Measurements from ENCODE around the gene ALX3. TPM values are rescaled to one million over a fixed set of nuclear protein-coding genes. Genes with fewer than 3 reads are reported as not detected.
A peak's percentile ranks its signal among the peaks of the same experiment; 100 is the strongest.

Gene ALX3
- polyA plus RNA-seq, 3 donors: not detected

DNA sequence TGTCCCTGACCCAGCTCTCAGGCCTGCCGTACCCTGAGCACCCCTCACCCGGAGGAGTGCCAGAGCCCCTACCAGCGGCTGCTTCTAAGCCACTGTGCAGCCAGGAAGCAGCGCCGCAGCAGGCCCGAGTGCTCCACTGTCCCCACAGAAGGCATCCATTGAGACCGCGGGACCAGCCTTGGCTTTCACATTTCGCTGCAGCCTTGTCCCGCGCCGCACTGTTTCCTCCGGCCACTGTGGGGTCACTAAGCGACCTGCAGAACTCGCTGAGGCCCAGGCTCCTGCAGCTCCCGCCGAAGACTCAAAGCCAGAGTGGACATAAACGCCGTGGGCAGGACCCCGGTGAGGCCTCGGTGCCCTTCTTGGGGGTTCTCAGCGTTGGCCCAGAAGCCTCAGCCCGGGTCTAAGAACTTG is 3.0 kb downstream of the ALX3 start:
- Histone ChIP-seq H3K27me3 (ENCODE audit: control insufficient read depth in 2 of 2, insufficient read depth in 2 of 2, low read length in 2 of 2) (peaks cover 48 to 69% of the 10 kb centered on the region in 2 donors), H3K27ac (ENCODE audit: low read depth in 1 of 2, low read length in 2 of 2) (no peak overlapping the region), H2AFZ (ENCODE audit: insufficient read depth, low read depth, low read length, poor library complexity, severe bottlenecking) (no peak overlapping the region), H3K4me2 (replicated peaks; ENCODE audit: extremely low read depth, low read length, poor library complexity, severe bottlenecking) (peak overlapping the region; percentile 67), H3K4me1 (ENCODE audit: control insufficient read depth in 1 of 2, insufficient read depth in 2 of 2, low read length in 2 of 2) (peaks cover 27 to 32% of the 10 kb centered on the region in 2 donors), H4K20me1 (ENCODE audit: insufficient read depth, low read length) (no peaks in the 10 kb centered on the region), H3K9ac (ENCODE audit: insufficient read depth, low read length, poor library complexity, severe bottlenecking) (no peak overlapping the region), H3K9me3 (replicated peaks in 1 of 2; ENCODE audit: control insufficient read depth in 1 of 2, insufficient read depth in 1 of 2, low read length in 2 of 2) (peaks cover 0 to 27% of the 10 kb centered on the region in 2 donors), H3K79me2 (ENCODE audit: insufficient read depth, low read length) (no peaks in the 10 kb centered on the region), H3K36me3 (replicated peaks in 1 of 2; ENCODE audit: control insufficient read depth in 1 of 2, insufficient read depth in 2 of 2, low read length in 2 of 2) (no peaks in the 10 kb centered on the region), H3K4me3 (replicated peaks in 1 of 3; ENCODE audit: low read depth in 2 of 3, low read length in 3 of 3) (peak overlapping the region in 1 of 3 experiments; percentile 67)
- Mint-ChIP-seq H3K27me3 (ENCODE audit: low read depth in 3 of 3) (peaks cover 69 to 81% (median 75%) of the 10 kb centered on the region in 3 donors), H3K4me1 (peaks cover 25% of the 10 kb centered on the region), H3K9me3 (peaks cover 0 to 20% (median 9%) of the 10 kb centered on the region in 7 donors), H3K4me3 (peak overlapping the region; percentile 72 to 99), H3K36me3 (peaks cover 3 to 14% of the 10 kb centered on the region in 2 donors), H3K27ac (no peak overlapping the region)
- intact Hi-C loops (cut with micrococcal nuclease): no loop called here
- TF ChIP-seq, protein P1, sequence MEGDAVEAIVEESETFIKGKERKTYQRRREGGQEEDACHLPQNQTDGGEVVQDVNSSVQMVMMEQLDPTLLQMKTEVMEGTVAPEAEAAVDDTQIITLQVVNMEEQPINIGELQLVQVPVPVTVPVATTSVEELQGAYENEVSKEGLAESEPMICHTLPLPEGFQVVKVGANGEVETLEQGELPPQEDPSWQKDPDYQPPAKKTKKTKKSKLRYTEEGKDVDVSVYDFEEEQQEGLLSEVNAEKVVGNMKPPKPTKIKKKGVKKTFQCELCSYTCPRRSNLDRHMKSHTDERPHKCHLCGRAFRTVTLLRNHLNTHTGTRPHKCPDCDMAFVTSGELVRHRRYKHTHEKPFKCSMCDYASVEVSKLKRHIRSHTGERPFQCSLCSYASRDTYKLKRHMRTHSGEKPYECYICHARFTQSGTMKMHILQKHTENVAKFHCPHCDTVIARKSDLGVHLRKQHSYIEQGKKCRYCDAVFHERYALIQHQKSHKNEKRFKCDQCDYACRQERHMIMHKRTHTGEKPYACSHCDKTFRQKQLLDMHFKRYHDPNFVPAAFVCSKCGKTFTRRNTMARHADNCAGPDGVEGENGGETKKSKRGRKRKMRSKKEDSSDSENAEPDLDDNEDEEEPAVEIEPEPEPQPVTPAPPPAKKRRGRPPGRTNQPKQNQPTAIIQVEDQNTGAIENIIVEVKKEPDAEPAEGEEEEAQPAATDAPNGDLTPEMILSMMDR (IDR thresholded peaks at IDR 0.05): no peak
- DNase-seq: no peak
- 26% methylated on average over 23 of the region's 23 CpGs for WGBS (ENCODE audit: insufficient coverage)

DNA sequence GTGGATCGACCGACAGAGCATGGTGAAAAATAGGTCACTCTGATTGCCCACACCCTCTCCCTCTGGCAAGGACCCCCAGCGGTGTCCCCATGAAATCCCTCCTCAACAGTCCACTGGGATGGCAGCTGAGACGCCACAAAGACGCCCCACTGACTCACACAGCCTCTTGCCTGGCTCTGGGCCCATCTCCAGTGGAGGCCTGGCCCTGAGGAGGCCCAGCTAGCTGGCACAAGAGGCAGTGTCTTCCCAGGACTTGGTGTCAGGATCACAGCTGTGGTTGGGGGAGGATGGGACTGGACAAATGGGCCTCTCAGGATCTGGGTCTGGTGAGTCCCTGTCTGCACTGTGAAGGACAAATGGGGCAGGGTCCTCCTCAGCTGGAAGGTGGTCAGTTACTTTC is 4.6 kb downstream of the ALX3 start:
- Histone ChIP-seq H4K20me1 (ENCODE audit: insufficient read depth, low read length) (no peaks in the 10 kb centered on the region), H3K4me3 (replicated peaks in 1 of 3; ENCODE audit: low read depth in 2 of 3, low read length in 3 of 3) (no peak overlapping the region), H3K27me3 (ENCODE audit: control insufficient read depth in 2 of 2, insufficient read depth in 2 of 2, low read length in 2 of 2) (peaks cover 32 to 52% of the 10 kb centered on the region in 2 donors), H3K4me1 (ENCODE audit: control insufficient read depth in 1 of 2, insufficient read depth in 2 of 2, low read length in 2 of 2) (peaks cover 27 to 32% of the 10 kb centered on the region in 2 donors), H2AFZ (ENCODE audit: insufficient read depth, low read depth, low read length, poor library complexity, severe bottlenecking) (no peak overlapping the region), H3K27ac (ENCODE audit: low read depth in 1 of 2, low read length in 2 of 2) (no peak overlapping the region), H3K79me2 (ENCODE audit: insufficient read depth, low read length) (no peaks in the 10 kb centered on the region), H3K36me3 (replicated peaks in 1 of 2; ENCODE audit: control insufficient read depth in 1 of 2, insufficient read depth in 2 of 2, low read length in 2 of 2) (no peaks in the 10 kb centered on the region), H3K9ac (ENCODE audit: insufficient read depth, low read length, poor library complexity, severe bottlenecking) (no peak overlapping the region), H3K9me3 (replicated peaks in 1 of 2; ENCODE audit: control insufficient read depth in 1 of 2, insufficient read depth in 1 of 2, low read length in 2 of 2) (peaks cover 0 to 14% of the 10 kb centered on the region in 2 donors), H3K4me2 (replicated peaks; ENCODE audit: extremely low read depth, low read length, poor library complexity, severe bottlenecking) (no peak overlapping the region)
- no peak for DNase-seq
- H3K9me3 Mint-ChIP-seq: peaks cover 0 to 13% (median 9%) of the 10 kb centered on the region in 7 donors
- H3K27ac Mint-ChIP-seq: no peak overlapping the region
- H3K4me1 Mint-ChIP-seq: peaks cover 25% of the 10 kb centered on the region
- intact Hi-C loops (cut with micrococcal nuclease): no loop called here
- no peak overlapping the region for H3K4me3 Mint-ChIP-seq
- H3K27me3 Mint-ChIP-seq (ENCODE audit: low read depth in 3 of 3): peaks cover 53 to 65% (median 59%) of the 10 kb centered on the region in 3 donors
- 100% methylated on average over 5 of the region's 5 CpGs for WGBS (ENCODE audit: insufficient coverage)
- TF ChIP-seq, protein P1 (IDR thresholded peaks at IDR 0.05): no peak
- peaks cover 5 to 21% of the 10 kb centered on the region in 2 donors for H3K36me3 Mint-ChIP-seq
